ENCODE results near the gene TPM4.
"Not testable (repeated sequence)": the region's sequence is repeated elsewhere in the genome, so short reads cannot be mapped to it uniquely, and the experiment has no call there.

The TPM4 gene

GRCh38 chr19:16076154-16076957 is at the start of gene TPM4:
TPM4 (plus strand) TSS chr19:16076495; CDS start chr19:16076566, 71 bp downstream.
- peak; percentile 90 for DNase-seq (ENCODE audit: low read depth, low spot score)

GRCh38 chr19:16026756-16027155 is 49.5 kb upstream of the TPM4 start:
- DNase-seq (ENCODE audit: low read depth, low spot score) = no peak

- DNase-seq (ENCODE audit: low read depth, low spot score) = no peak
These were observed 48.8 kb upstream of the TPM4 start for GRCh38 chr19:16027528-16027927.

GRCh38 chr19:16030155-16030554 is 46.1 kb upstream of the TPM4 start:
- not testable (repeated sequence) for DNase-seq (ENCODE audit: low read depth, low spot score)

- no peak for DNase-seq (ENCODE audit: low read depth, low spot score)
These were observed 45.1 kb upstream of the TPM4 start for GRCh38 chr19:16030964-16031871.

- DNase-seq (ENCODE audit: low read depth, low spot score) = no peak
These were observed 44.5 kb upstream of the TPM4 start for GRCh38 chr19:16031872-16032200.

GRCh38 chr19:16032509-16033135 is 43.7 kb upstream of the TPM4 start:
- no peak for DNase-seq (ENCODE audit: low read depth, low spot score)

- no peak for DNase-seq (ENCODE audit: low read depth, low spot score)
These were observed 43.2 kb upstream of the TPM4 start for GRCh38 chr19:16033136-16033530.

- DNase-seq (ENCODE audit: low read depth, low spot score) = no peak
These were observed 42.6 kb upstream of the TPM4 start for GRCh38 chr19:16033721-16034120.

- no peak for DNase-seq (ENCODE audit: low read depth, low spot score)
These were observed 42.1 kb upstream of the TPM4 start for GRCh38 chr19:16034180-16034579.

- DNase-seq (ENCODE audit: low read depth, low spot score) = no peak
These were observed 41.2 kb upstream of the TPM4 start for GRCh38 chr19:16034958-16035560.

- no peak for DNase-seq (ENCODE audit: low read depth, low spot score)
These were observed 40.5 kb upstream of the TPM4 start for GRCh38 chr19:16035601-16036297.

GRCh38 chr19:16036397-16036925 is 39.8 kb upstream of the TPM4 start:
- DNase-seq (ENCODE audit: low read depth, low spot score) = no peak

- no peak for DNase-seq (ENCODE audit: low read depth, low spot score)
These were observed 39.4 kb upstream of the TPM4 start for GRCh38 chr19:16036941-16037340.

- DNase-seq (ENCODE audit: low read depth, low spot score) = no peak
These were observed 38.7 kb upstream of the TPM4 start for GRCh38 chr19:16037424-16038195.

- no peak for DNase-seq (ENCODE audit: low read depth, low spot score)
These were observed 38.0 kb upstream of the TPM4 start for GRCh38 chr19:16038196-16038695.

- DNase-seq (ENCODE audit: low read depth, low spot score) = no peak
These were observed 37.2 kb upstream of the TPM4 start for GRCh38 chr19:16039081-16039480.

GRCh38 chr19:16039545-16039944 is 36.8 kb upstream of the TPM4 start:
- no peak for DNase-seq (ENCODE audit: low read depth, low spot score)

- no peak for DNase-seq (ENCODE audit: low read depth, low spot score)
These were observed 35.7 kb upstream of the TPM4 start for GRCh38 chr19:16040642-16041041.
